ENCODE data around the gene OPALIN. TPM values are rescaled to one million over a fixed set of nuclear protein-coding genes. Genes with fewer than 3 reads are reported as not detected.

Gene OPALIN
- total and polyA plus RNA-seq, 10 of the 15 experiments (the other 5 are each of a cell fraction or from before 2014, with no cell fraction given) = not detected

GRCh38 chr10:96359616-96360015, 814 bp upstream of the OPALIN start:
- DNase-seq (ENCODE audit: low read depth, low spot score) (no peak), FAIRE-seq (no peak), ATAC-seq (no peak)
- no peaks in the 10 kb centered on the region for H3K9me3 ChIP-seq (replicated peaks; ENCODE audit: control insufficient read depth, insufficient read depth, low read length)
- ChIA-PET RAD21 (ENCODE audit: unreplicated experiment) (no interaction called here), SMC1A (ENCODE audit: uncharacterized antibody, unreplicated experiment) (no interaction called here), CTCF (interaction anchor here (1.1 kb wide), 1 partner anchor 11 kb away, joined by 3 read pairs; no protein-coding TSS in a partner anchor), POLR2A (no interaction called here)
- no peaks in the 10 kb centered on the region for H3K79me2 ChIP-seq (ENCODE audit: control insufficient read depth, insufficient read depth, low read length)
- H3K4me2 ChIP-seq (ENCODE audit: control insufficient read depth, insufficient read depth) = no peak overlapping the region
- H3K36me3 ChIP-seq (ENCODE audit: control insufficient read depth in 2 of 2, insufficient read depth in 2 of 2, low read length in 1 of 2) = no peaks in the 10 kb centered on the region
- peaks cover 2 to 6% of the 10 kb centered on the region in 2 experiments; a peak in 3 of 4 replicates for H3K27me3 ChIP-seq (replicated peaks in 1 of 2; ENCODE audit: control insufficient read depth in 2 of 2, insufficient read depth in 2 of 2, low read length in 1 of 2)
- H3K9ac ChIP-seq (ENCODE audit: control insufficient read depth, insufficient read depth, low read length) = no peak overlapping the region
- no peak overlapping the region for H2AFZ ChIP-seq (ENCODE audit: control insufficient read depth, low read depth, low read length)
- H3K4me3 ChIP-seq = no peak overlapping the region
- in situ Hi-C loops (cut with MboI) = no loop called here
- intact Hi-C loops (cut with micrococcal nuclease; ENCODE audit: unreplicated experiment) = no loop called here
- no peaks in the 10 kb centered on the region for H3K4me1 ChIP-seq (ENCODE audit: control insufficient read depth, insufficient read depth, low read length)
- TF ChIP-seq BRCA1 (IDR thresholded peaks at IDR 0.05; ENCODE audit: low read depth, low read length) (no peak), SIN3A (IDR thresholded peaks at IDR 0.05; ENCODE audit: low read depth, low read length) (no peak), JUND (IDR thresholded peaks at IDR 0.05; ENCODE audit: low read depth, low read length) (no peak), TBL1XR1 (IDR thresholded peaks at IDR 0.05; ENCODE audit: low read depth, low read length) (no peak), USF2 (IDR thresholded peaks at IDR 0.05; ENCODE audit: borderline replicate concordance, low read depth, low read length) (no peak), RAD21 (IDR thresholded peaks at IDR 0.05; ENCODE audit: insufficient read depth, low read depth, low read length) (no peak), SREBF2 (IDR thresholded peaks at IDR 0.05; ENCODE audit: low read length) (no peak), EGR1 (IDR thresholded peaks at IDR 0.05; ENCODE audit: borderline replicate concordance in 1 of 2, low read depth in 2 of 2, low read length in 2 of 2) (no peak), SMC3 (IDR thresholded peaks at IDR 0.05; ENCODE audit: borderline replicate concordance, low read length) (no peak)
- TF ChIP-seq, protein P1, sequence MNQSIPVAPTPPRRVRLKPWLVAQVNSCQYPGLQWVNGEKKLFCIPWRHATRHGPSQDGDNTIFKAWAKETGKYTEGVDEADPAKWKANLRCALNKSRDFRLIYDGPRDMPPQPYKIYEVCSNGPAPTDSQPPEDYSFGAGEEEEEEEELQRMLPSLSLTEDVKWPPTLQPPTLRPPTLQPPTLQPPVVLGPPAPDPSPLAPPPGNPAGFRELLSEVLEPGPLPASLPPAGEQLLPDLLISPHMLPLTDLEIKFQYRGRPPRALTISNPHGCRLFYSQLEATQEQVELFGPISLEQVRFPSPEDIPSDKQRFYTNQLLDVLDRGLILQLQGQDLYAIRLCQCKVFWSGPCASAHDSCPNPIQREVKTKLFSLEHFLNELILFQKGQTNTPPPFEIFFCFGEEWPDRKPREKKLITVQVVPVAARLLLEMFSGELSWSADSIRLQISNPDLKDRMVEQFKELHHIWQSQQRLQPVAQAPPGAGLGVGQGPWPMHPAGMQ (IDR thresholded peaks at IDR 0.05; ENCODE audit: borderline replicate concordance) = no peak
- WGBS (ENCODE audit: insufficient coverage, insufficient replicate concordance, low lambda C conversion rate, missing lambda C conversion rate) = 55% methylated on average over 6 of the region's 6 CpGs
- H4K20me1 ChIP-seq (ENCODE audit: control insufficient read depth, insufficient read depth) = no peaks in the 10 kb centered on the region
- no peak overlapping the region for H3K27ac ChIP-seq (ENCODE audit: control insufficient read depth, insufficient read depth)
- BruUV-seq (replicated peaks) = no TSS peak

All from GM12878 (cell line).